H1 (cell line): ENCODE measurements around the gene MAN1A2. TPM values are rescaled to one million over a fixed set of nuclear protein-coding genes. Genes with fewer than 3 reads are reported as not detected.

Experiments
- polyA plus RNA-seq, 7 experiments: library from polyadenylated mRNA; depleted of rRNA in 3 of 7; stranded (reverse) in 5 of 7; unstranded in 2 of 7; fragments of >200 nt in 5 of 7; fragments of 200-250 nt in 2 of 7; gene quantifications; 1 replicate in 5 of 7; 2 replicates in 1 of 7; 4 replicates in 1 of 7; pipeline versions ENCODE4 v1.2.1 to v1.2.3, GENCODE V29; 2011 to 2013; ENCODE audit warnings: missing spikeins in 2 of 7, mixed read lengths in 2 of 7
- total RNA-seq: library from RNA; stranded (reverse); fragmentation: NEBNext Ultra II Directional; extraction: Animal tissue kit (Norgen Biotek cat#: 25700); gene quantifications from 2 replicates; pipeline ENCODE4 v1.2.1, GENCODE V29; 2021

MAN1A2 gene
- total and polyA plus RNA-seq, 2 of the 8 experiments (the other 6 are each of a cell fraction or from before 2014, with no cell fraction given): 5.5 to 18.8 TPM

Other genes with a start within 250 kb of the MAN1A2 start
- gene TRIM45, start 245.7 kb upstream of the MAN1A2 start, total RNA-seq: 15.6 and 16.7 TPM in 2 replicates
- gene TRIM45, start 245.7 kb upstream of the MAN1A2 start, polyA plus RNA-seq (2011; rRNA removed): 13.7 and 15.0 TPM in 2 replicates
- gene VTCN1, start 156.5 kb upstream of the MAN1A2 start, total RNA-seq: 0.27 TPM in 1 of 2 replicates, not detected in the other
- 0.08 and 0.32 TPM in 2 replicates for gene VTCN1, start 156.5 kb upstream of the MAN1A2 start, polyA plus RNA-seq (2011; rRNA removed)
- gene TENT5C, start 238.6 kb downstream of the MAN1A2 start, total RNA-seq: 0.75 and 0.99 TPM in 2 replicates
- gene TENT5C, start 238.6 kb downstream of the MAN1A2 start, polyA plus RNA-seq (2011; rRNA removed): 0.38 TPM in 2 replicates